ENCODE measurements around the gene EPS8L3.

EPS8L3 gene

DNA sequence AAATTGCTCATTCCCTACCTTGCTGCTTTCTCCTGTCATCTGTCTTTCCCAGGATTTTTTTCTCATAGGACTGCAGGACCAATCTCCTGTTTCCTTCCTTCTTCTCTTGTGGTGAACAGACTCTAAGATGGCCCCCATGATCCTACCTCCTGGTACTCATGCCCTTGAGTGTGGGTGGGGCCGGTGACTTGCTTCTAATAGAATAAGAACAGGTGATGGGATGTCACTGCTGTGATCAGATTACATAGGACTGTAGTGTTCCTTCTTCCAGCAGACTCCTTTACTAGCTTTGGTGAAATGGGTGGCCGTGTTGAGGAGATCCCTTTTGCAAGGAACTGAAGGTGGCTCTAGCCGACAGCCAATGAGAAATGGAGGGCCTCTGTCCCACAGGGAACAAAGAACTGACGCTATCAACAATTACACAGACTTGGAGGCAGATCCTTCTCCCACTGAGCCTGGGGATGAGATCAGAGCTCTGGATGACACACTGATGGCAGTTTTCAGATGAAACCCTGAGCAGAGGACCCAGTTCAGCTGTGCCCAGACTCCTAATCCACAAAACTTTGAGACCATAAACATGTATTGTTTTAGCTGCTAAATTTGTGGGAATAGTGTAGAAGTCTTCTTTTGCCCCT is 30.4 kb downstream of the EPS8L3 start:
- H3K27me3 ChIP-seq: no peaks in the 10 kb centered on the region
- TF ChIP-seq, protein P1, sequence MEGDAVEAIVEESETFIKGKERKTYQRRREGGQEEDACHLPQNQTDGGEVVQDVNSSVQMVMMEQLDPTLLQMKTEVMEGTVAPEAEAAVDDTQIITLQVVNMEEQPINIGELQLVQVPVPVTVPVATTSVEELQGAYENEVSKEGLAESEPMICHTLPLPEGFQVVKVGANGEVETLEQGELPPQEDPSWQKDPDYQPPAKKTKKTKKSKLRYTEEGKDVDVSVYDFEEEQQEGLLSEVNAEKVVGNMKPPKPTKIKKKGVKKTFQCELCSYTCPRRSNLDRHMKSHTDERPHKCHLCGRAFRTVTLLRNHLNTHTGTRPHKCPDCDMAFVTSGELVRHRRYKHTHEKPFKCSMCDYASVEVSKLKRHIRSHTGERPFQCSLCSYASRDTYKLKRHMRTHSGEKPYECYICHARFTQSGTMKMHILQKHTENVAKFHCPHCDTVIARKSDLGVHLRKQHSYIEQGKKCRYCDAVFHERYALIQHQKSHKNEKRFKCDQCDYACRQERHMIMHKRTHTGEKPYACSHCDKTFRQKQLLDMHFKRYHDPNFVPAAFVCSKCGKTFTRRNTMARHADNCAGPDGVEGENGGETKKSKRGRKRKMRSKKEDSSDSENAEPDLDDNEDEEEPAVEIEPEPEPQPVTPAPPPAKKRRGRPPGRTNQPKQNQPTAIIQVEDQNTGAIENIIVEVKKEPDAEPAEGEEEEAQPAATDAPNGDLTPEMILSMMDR (IDR thresholded peaks at IDR 0.05; ENCODE audit: low read depth, low read length): no peak
- no peaks in the 10 kb centered on the region for H3K4me1 ChIP-seq
- no peak overlapping the region for H3K4me3 ChIP-seq (ENCODE audit: low read depth, low read length)
- peaks cover 7% of the 10 kb centered on the region; the same call in 1 of the 2 replicates for H3K36me3 ChIP-seq
- H3K9me3 ChIP-seq: no peaks in the 10 kb centered on the region
- DNase-seq: no peak

DNA sequence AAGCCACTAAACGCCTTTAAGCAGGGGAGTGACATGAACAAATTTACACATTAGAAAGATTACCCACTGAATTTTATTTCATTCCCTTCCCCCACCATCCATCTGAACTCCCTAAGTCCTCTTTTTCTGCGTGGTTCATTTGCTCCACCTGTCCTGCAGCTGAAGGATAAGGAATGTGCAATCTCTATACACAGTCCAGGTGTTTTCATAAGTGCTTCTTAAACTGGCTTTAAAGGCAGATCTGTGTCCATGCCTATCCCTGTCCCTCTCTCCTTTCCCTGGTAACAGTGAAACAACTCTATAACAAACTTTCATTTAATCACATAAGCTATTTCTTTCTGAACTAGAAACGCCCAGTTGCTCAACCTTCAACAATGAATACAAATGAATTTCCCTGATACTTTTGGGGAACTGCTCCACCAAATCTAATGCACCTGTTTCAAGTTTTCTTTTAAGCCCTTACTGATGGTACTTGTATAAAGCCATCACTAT is 31.3 kb downstream of the EPS8L3 start:
- DNase-seq: no peak
- Histone ChIP-seq H3K4me3 (ENCODE audit: low read depth, low read length) (no peak overlapping the region), H3K4me1 (no peaks in the 10 kb centered on the region), H3K27me3 (no peaks in the 10 kb centered on the region), H3K9me3 (no peaks in the 10 kb centered on the region), H3K36me3 (peaks cover under 1% of the 10 kb centered on the region; the same call in 1 of the 2 replicates)
- TF ChIP-seq, protein P1 (IDR thresholded peaks at IDR 0.05; ENCODE audit: low read depth, low read length): no peak

DNA sequence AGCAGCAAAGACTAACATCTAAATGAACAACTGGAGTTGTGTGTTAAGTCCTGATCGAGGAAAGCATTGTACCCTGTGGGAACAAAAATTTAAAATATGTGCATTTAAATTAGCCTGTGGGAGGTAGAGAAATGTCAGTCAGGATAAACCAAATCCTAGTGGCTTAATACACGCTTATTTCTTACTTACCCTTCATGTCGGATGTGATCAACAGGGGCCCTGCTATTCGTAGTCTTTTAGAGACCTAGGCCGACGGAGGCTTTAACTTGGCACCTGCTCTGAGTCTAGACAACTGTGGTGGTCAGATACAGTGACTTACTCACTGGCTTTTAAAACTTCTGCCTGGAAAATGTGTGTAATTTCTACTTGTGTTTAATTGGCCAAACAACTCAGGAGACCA is 33.1 kb downstream of the EPS8L3 start:
- no peaks in the 10 kb centered on the region for H3K9me3 ChIP-seq
- no peaks in the 10 kb centered on the region for H3K27me3 ChIP-seq
- no peaks in the 10 kb centered on the region for H3K4me1 ChIP-seq
- H3K4me3 ChIP-seq (ENCODE audit: low read depth, low read length): no peak overlapping the region
- TF ChIP-seq, protein P1 (IDR thresholded peaks at IDR 0.05; ENCODE audit: low read depth, low read length): no peak
- no peaks in the 10 kb centered on the region for H3K36me3 ChIP-seq
- DNase-seq: no peak

DNA sequence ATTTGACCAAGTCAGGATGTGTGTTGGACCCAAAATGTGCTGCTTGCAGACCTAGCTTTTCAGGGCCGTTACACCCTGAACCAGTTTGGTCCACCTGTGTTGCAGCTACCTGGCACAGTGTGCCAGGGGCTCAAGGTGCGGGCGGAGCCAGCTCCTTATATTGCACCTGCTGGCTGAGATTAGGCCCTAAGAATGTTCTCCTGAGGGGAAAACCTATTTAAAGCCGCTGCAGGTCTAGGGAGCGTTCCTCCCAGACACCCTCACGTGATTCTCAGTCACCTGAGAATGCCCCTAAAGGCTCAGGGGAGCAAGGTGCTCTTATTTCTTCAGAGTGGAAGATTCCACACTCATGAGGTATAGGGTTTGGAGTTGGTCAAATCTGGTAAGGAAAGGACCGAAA is 34.9 kb downstream of the EPS8L3 start:
- DNase-seq: no peak
- no peak overlapping the region for H3K4me3 ChIP-seq (ENCODE audit: low read depth, low read length)
- H3K27me3 ChIP-seq: no peaks in the 10 kb centered on the region
- no peaks in the 10 kb centered on the region for H3K4me1 ChIP-seq
- no peaks in the 10 kb centered on the region for H3K9me3 ChIP-seq
- no peaks in the 10 kb centered on the region for H3K36me3 ChIP-seq
- TF ChIP-seq, protein P1 (IDR thresholded peaks at IDR 0.05; ENCODE audit: low read depth, low read length): no peak

DNA sequence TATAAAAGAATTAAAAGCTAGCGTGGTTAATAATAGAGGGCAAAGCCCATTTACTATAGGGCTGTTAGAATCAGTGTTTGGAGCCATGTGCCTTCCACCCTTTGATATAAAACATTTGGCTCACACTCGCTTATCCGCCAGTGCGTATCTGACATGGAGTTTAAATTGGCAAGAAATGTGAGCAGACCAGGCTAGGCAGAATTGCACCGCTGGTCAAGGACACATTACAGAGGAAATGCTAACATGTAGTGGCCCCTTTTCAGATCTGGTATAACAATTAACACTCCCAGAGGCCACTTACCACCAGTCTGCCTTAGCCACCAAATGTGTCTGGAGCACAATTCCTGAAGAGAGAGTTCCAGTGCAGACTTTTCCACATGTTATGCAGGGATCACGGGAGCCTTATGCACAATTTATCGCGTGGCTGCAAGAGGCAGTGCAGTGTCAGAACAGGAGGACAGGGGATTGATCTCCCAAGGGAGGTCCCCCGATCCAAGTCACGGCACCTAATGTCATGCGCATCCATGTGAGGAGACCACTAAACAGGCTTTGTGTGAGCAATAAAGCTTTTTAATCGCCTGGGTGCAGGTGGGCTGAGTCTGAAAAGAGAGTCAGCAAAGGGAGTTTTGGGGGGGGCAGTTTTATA is 36.9 kb downstream of the EPS8L3 start:
- Histone ChIP-seq H3K36me3 (no peaks in the 10 kb centered on the region), H3K27me3 (no peaks in the 10 kb centered on the region), H3K9me3 (no peaks in the 10 kb centered on the region), H3K4me1 (no peaks in the 10 kb centered on the region), H3K4me3 (ENCODE audit: low read depth, low read length) (no peak overlapping the region)
- TF ChIP-seq, protein P1 (IDR thresholded peaks at IDR 0.05; ENCODE audit: low read depth, low read length): no peak
- DNase-seq: no peak

DNA sequence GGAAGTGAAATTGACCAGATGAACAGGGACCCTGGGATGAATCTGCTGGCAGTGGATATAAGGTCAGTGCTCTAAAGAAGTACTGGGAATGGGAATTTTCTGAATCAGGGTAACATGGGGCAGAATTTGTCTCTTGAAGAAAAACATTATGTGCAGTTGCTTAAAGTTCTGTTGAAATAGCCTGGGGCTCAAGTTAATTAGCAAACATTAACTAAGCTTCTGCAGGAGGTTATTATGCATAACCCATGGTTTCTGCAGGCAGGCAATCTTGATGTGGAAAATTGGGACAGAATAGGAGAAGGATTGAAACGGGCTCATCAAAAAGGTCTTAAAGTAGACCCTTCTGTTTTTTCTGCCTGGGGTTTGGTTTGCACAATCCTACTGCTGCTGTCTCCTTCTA is 37.7 kb downstream of the EPS8L3 start:
- DNase-seq: no peak

More for the DNA sequence above, 37.7 kb downstream of the EPS8L3 start:
- H3K36me3 ChIP-seq: no peaks in the 10 kb centered on the region
- no peaks in the 10 kb centered on the region for H3K9me3 ChIP-seq
- H3K27me3 ChIP-seq: no peaks in the 10 kb centered on the region
- H3K4me1 ChIP-seq: no peaks in the 10 kb centered on the region
- no peak overlapping the region for H3K4me3 ChIP-seq (ENCODE audit: low read depth, low read length)
- TF ChIP-seq, protein P1 (IDR thresholded peaks at IDR 0.05; ENCODE audit: low read depth, low read length): no peak
